Endothelial cell of umbilical vein (primary cell): Measurements from ENCODE around the gene ZRANB1. TPM values are rescaled to one million over a fixed set of nuclear protein-coding genes. Genes with fewer than 3 reads are reported as not detected.

ENCODE experiments used
- BruUV-seq: library from RNA; stranded (reverse); fragments of 400-500 nt; replicated peaks from 2 replicates; lab custom pipeline; 2021; lab: Mats Ljungman, UMichigan
- CTCF ChIA-PET: fragments of 300-600, 350-600 bp; sonication (Branson Sonifier 250); formaldehyde crosslinking; loops from one replicate; lab custom pipeline; 2021; ENCODE audit warnings: antibody characterized with exemption, inconsistent platforms; lab: Charles Lee
- POLR2A ChIA-PET: fragments of 300-600, 350-600 bp; sonication (Branson Sonifier 250); formaldehyde crosslinking; loops from one replicate; lab custom pipeline; 2021; ENCODE audit warnings: antibody characterized with exemption, inconsistent platforms; lab: Charles Lee
- DNase-seq: peaks from one replicate; pipeline ENCODE4 v3.0.0-alpha.2; 2011; ENCODE audit warnings: low read depth, low spot score
- FAIRE-seq: peaks from 2 replicates; lab custom pipeline; 2011; peaks lifted over from hg19 to GRCh38; lab: Jason Lieb, UNC
- H2AFZ ChIP-seq: 2 replicates; pipeline ENCODE4 v1.6.0; 2012; ENCODE audit warnings: low read depth, low read length, control low read depth, inconsistent platforms
- H3K27ac ChIP-seq: 2 replicates; pipeline ENCODE4 v1.5.1; 2011; ENCODE audit warnings: low read depth, mild to moderate bottlenecking, control low read depth, low read length, moderate library complexity; ENCODE audit not compliant: insufficient read depth
- H3K27me3 ChIP-seq, 2 experiments: 2 replicates each; pipeline versions ENCODE4 v1.6.0 to v1.6.1; 2011; ENCODE audit warnings: low read length in 2 of 2, mixed read lengths in 1 of 2; ENCODE audit not compliant: control insufficient read depth in 2 of 2, insufficient read depth in 2 of 2
- H3K36me3 ChIP-seq, 2 experiments: 2 replicates in 1 of 2; 3 replicates in 1 of 2; pipeline ENCODE4 v1.5.1; 2011; ENCODE audit warnings: low read length in 2 of 2, mild to moderate bottlenecking in 1 of 2, moderate library complexity in 1 of 2; ENCODE audit not compliant: control insufficient read depth in 2 of 2, insufficient read depth in 2 of 2; ENCODE audit errors: extremely low read depth in 1 of 2
- H3K4me1 ChIP-seq: 3 replicates; pipeline ENCODE4 v1.5.1; 2011; ENCODE audit warnings: mild to moderate bottlenecking, low read length; ENCODE audit not compliant: control insufficient read depth, insufficient read depth; ENCODE audit errors: extremely low read depth
- H3K4me2 ChIP-seq: 2 replicates; pipeline ENCODE4 v1.6.1; 2011; ENCODE audit warnings: low read length, control low read depth, mixed read lengths; ENCODE audit not compliant: insufficient read depth
- H3K4me3 ChIP-seq, 3 experiments: fragments of 200-600 bp in 1 of 3; sonication (generic), shearing (Covaris generic) in 1 of 3; replicated peaks in 1 of 3; 2 replicates each; pipeline ENCODE4 v1.5.1; 2011 to 2016; ENCODE audit warnings: control low read depth in 3 of 3, low read length in 3 of 3, mild to moderate bottlenecking in 2 of 3, inconsistent platforms in 1 of 3, low read depth in 1 of 3, moderate library complexity in 1 of 3; ENCODE audit not compliant: insufficient read depth in 1 of 3
- H3K79me2 ChIP-seq: 2 replicates; pipeline ENCODE4 v1.6.0; 2012; ENCODE audit warnings: low read length, inconsistent platforms; ENCODE audit not compliant: control insufficient read depth, insufficient read depth
- H3K9ac ChIP-seq: replicated peaks from 2 replicates; pipeline ENCODE3; 2011; ENCODE audit warnings: low read length, control low read depth; ENCODE audit not compliant: insufficient read depth; ENCODE audit errors: extremely low read depth
- H3K9me1 ChIP-seq: replicated peaks from 3 replicates; pipeline ENCODE4 v1.6.0; 2011; ENCODE audit warnings: mild to moderate bottlenecking, low read length; ENCODE audit not compliant: control insufficient read depth, insufficient read depth; ENCODE audit errors: extremely low read depth
- H3K9me3 ChIP-seq: replicated peaks from 2 replicates; pipeline ENCODE4 v1.5.1; 2012; ENCODE audit warnings: low read length, inconsistent platforms; ENCODE audit not compliant: control insufficient read depth, insufficient read depth
- H4K20me1 ChIP-seq: replicated peaks from 2 replicates; pipeline ENCODE3; 2011; ENCODE audit warnings: mild to moderate bottlenecking, low read length; ENCODE audit not compliant: control insufficient read depth, insufficient read depth; ENCODE audit errors: extremely low read depth
- EZH2 ChIP-seq: IDR thresholded peaks from 2 replicates; pipeline ENCODE4 v1.6.1; 2012; ENCODE audit warnings: borderline replicate concordance, low read depth, mild to moderate bottlenecking, moderate library complexity, low read length, inconsistent platforms; ENCODE audit not compliant: severe bottlenecking
- FOS ChIP-seq: IDR thresholded peaks from 2 replicates; pipeline ENCODE4 v1.6.1; 2011; ENCODE audit warnings: mild to moderate bottlenecking, low read length, moderate library complexity, borderline replicate concordance; ENCODE audit not compliant: insufficient read depth
- GATA2 ChIP-seq: IDR thresholded peaks from 2 replicates; pipeline ENCODE4 v1.7.0; 2011; ENCODE audit warnings: low read depth, mild to moderate bottlenecking, moderate library complexity, mixed read lengths, low read length; ENCODE audit not compliant: insufficient read length, insufficient read depth
- JUN ChIP-seq: IDR thresholded peaks from 2 replicates; pipeline ENCODE4 v1.6.1; 2011; ENCODE audit warnings: borderline replicate concordance, low read depth; ENCODE audit not compliant: insufficient read length, insufficient read depth
- MYC ChIP-seq: IDR thresholded peaks from one replicate; pipeline ENCODE4 v1.6.1; 2011; ENCODE audit warnings: mild to moderate bottlenecking, low read depth, low read length
- POLR2A ChIP-seq: IDR thresholded peaks from 2 replicates; pipeline ENCODE4 v1.6.1; 2012; ENCODE audit warnings: low read depth, mild to moderate bottlenecking, control low read depth, low read length
- POLR2AphosphoS5 ChIP-seq: IDR thresholded peaks from 2 replicates; pipeline ENCODE4 v1.6.1; 2012; ENCODE audit warnings: low read depth, mild to moderate bottlenecking, control low read depth, low read length, moderate library complexity; ENCODE audit not compliant: insufficient read depth
- dilution Hi-C: fragments of 300-500 bp; cut with MboI; formaldehyde crosslinking; loops from one replicate; pipeline ENCODE4 v1.15.0; 2019; ENCODE audit warnings: low sequenced_read_pairs; ENCODE audit not compliant: extremely low pct_ligation_motif_present
- intact Hi-C: fragments of 100-400 bp; cut with micrococcal nuclease; formaldehyde crosslinking; loops from one replicate; pipeline ENCODE4 v1.10.0; 2022
- polyA plus RNA-seq, 4 experiments: library from polyadenylated mRNA; depleted of rRNA in 3 of 4; stranded (reverse) in 3 of 4; unstranded in 1 of 4; fragments of >200 nt; gene quantifications; 2 replicates each; pipeline versions ENCODE4 v1.2.1 to v1.2.3, GENCODE V29; 2011 to 2012; ENCODE audit warnings: missing spikeins in 1 of 4
- total RNA-seq: library from RNA; stranded (reverse); gene quantifications from 2 replicates; pipeline ENCODE4 v1.2.3, GENCODE V29; 2021
- TF ChIP-seq, protein P1 (sequence below): IDR thresholded peaks from 2 replicates; pipeline ENCODE4 v1.6.1; 2011; ENCODE audit not compliant: insufficient read depth, insufficient read length
- TF ChIP-seq, protein P2 (sequence below), 2 donors: IDR thresholded peaks; 1 replicate in 1 of 2; 2 replicates in 1 of 2; pipeline ENCODE4 v1.5.1; 2011; ENCODE audit warnings: low read length in 2 of 2, mild to moderate bottlenecking in 2 of 2, moderate library complexity in 2 of 2, control low read depth in 1 of 2, inconsistent platforms in 1 of 2, low read depth in 1 of 2; ENCODE audit not compliant: insufficient read depth in 1 of 2; ENCODE audit errors: extremely low read depth in 1 of 2

ZRANB1 gene
- total and polyA plus RNA-seq, 2 donors (not counting 3 experiments of a cell fraction or from before 2014, with no cell fraction given) = 6.2 to 17.7 TPM

DNA sequence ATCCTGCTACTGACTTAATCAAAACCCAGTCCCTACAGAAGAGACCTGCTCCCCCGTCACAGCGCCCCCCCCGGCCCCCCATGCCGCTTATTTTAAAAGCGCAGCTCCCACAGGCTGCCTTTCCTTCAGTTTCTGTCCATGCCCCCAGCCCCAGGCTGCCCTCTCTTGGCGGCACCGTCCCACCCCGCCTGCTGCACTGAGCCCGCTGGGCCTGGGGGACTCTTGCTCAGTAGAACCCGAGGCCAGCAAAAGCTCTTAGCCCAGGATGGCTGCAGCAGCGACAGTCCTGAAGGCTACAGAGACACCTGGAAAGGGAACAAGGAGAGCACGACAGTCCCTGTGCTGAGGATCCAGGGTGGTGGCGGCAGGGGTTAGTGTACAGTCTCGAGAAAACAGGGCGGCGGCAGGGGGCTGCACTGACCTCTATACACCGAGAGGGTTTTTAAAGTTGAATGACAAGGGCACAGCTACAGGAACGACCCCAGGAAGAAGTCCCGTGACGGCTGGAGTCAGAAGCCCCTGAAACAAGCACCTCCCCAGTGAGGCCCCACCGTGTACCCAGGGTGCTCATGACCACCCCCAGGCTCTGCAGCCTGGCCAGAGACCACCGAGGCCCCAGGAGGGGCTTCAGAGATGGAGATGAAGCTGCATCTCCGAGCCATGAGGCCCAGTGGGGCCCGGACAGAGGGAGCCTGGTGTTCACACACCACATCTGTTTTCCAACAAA, 54.4 kb downstream of the ZRANB1 start:
- no peaks in the 10 kb centered on the region for H3K9me3 ChIP-seq
- no peak for FAIRE-seq
- H3K4me3 ChIP-seq = no peak overlapping the region
- ChIA-PET POLR2A (interaction anchor here (0.6 kb wide), 1 partner anchor 254 kb away, joined by 4 read pairs; no protein-coding TSS in a partner anchor), CTCF (no interaction called here)
- peaks cover 3% of the 10 kb centered on the region for H3K79me2 ChIP-seq
- intact Hi-C loops = no loop called here
- no peaks in the 10 kb centered on the region for H3K4me1 ChIP-seq
- H3K27me3 ChIP-seq = no peaks in the 10 kb centered on the region
- no peak for DNase-seq
- dilution Hi-C loops = no loop called here
- H3K27ac ChIP-seq = no peak overlapping the region
- no peak overlapping the region for H2AFZ ChIP-seq
- peaks cover 28 to 73% of the 10 kb centered on the region in 2 experiments for H3K36me3 ChIP-seq
- no peaks in the 10 kb centered on the region for H3K9me1 ChIP-seq
- no peak overlapping the region for H3K4me2 ChIP-seq
- TF ChIP-seq POLR2A (no peak), EZH2 (no peak), FOS (no peak), MYC (no peak), JUN (no peak), GATA2 (no peak), POLR2AphosphoS5 (no peak)
- TF ChIP-seq, protein P1, sequence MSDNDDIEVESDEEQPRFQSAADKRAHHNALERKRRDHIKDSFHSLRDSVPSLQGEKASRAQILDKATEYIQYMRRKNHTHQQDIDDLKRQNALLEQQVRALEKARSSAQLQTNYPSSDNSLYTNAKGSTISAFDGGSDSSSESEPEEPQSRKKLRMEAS = no peak
- TF ChIP-seq, protein P2, sequence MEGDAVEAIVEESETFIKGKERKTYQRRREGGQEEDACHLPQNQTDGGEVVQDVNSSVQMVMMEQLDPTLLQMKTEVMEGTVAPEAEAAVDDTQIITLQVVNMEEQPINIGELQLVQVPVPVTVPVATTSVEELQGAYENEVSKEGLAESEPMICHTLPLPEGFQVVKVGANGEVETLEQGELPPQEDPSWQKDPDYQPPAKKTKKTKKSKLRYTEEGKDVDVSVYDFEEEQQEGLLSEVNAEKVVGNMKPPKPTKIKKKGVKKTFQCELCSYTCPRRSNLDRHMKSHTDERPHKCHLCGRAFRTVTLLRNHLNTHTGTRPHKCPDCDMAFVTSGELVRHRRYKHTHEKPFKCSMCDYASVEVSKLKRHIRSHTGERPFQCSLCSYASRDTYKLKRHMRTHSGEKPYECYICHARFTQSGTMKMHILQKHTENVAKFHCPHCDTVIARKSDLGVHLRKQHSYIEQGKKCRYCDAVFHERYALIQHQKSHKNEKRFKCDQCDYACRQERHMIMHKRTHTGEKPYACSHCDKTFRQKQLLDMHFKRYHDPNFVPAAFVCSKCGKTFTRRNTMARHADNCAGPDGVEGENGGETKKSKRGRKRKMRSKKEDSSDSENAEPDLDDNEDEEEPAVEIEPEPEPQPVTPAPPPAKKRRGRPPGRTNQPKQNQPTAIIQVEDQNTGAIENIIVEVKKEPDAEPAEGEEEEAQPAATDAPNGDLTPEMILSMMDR (IDR thresholded peaks at IDR 0.05; ENCODE audit: extremely low read depth in 1 of 2, insufficient read depth in 1 of 2, low read depth in 1 of 2, low read length in 2 of 2) = no peak
- no peak overlapping the region for H3K9ac ChIP-seq
- no TSS peak for BruUV-seq
- H4K20me1 ChIP-seq = no peaks in the 10 kb centered on the region
